Measurements from ENCODE around the gene COG1.

DNA sequence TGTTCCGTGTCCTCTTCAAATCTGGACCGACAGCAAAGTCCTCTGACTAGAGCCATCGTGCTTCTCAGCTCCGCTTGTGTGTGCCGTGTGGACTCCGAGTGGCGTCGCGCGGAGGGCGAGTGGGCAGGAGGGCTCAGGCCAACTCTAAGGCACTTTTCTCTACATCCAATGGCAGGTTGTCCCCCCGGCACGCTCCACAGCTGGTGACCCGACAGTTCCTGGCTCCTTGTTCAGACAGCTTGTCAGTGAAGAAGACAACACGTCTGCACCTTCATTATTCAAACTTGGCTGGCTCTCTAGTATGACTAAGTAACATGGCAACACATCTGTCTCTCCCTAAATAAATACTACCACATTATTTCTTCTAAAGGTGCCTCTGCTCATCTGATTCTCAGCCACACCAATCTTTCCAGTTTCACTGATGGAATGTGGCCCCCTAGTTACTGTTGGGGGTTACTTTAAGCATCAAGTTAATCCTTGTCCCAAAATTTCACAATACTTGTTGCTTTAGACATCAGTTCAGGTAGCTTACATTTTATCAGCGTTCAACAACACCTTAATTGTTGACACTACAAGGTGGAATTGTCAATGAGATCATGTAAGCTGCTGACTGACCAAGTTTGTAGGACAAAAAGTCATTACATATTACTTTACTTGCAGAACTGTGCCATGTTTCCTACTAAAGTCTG lies 15.4 kb downstream of the COG1 start:
- TF ChIP-seq EZH2 (IDR thresholded peaks at IDR 0.05; ENCODE audit: borderline replicate concordance, low read depth, low read length, severe bottlenecking) = no peak
- TF ChIP-seq, protein P1, sequence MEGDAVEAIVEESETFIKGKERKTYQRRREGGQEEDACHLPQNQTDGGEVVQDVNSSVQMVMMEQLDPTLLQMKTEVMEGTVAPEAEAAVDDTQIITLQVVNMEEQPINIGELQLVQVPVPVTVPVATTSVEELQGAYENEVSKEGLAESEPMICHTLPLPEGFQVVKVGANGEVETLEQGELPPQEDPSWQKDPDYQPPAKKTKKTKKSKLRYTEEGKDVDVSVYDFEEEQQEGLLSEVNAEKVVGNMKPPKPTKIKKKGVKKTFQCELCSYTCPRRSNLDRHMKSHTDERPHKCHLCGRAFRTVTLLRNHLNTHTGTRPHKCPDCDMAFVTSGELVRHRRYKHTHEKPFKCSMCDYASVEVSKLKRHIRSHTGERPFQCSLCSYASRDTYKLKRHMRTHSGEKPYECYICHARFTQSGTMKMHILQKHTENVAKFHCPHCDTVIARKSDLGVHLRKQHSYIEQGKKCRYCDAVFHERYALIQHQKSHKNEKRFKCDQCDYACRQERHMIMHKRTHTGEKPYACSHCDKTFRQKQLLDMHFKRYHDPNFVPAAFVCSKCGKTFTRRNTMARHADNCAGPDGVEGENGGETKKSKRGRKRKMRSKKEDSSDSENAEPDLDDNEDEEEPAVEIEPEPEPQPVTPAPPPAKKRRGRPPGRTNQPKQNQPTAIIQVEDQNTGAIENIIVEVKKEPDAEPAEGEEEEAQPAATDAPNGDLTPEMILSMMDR (IDR thresholded peaks at IDR 0.05; ENCODE audit: extremely low read depth in 1 of 2, insufficient read depth in 1 of 2, low read depth in 1 of 2, low read length in 2 of 2) = no peak
- TF ChIP-seq POLR2A (IDR thresholded peaks at IDR 0.05; ENCODE audit: low read depth, low read length) = no peak
- TF ChIP-seq JUN (IDR thresholded peaks at IDR 0.05; ENCODE audit: borderline replicate concordance, insufficient read depth, insufficient read length, low read depth) = no peak

Measured in endothelial cell of umbilical vein (primary cell).